GM12878 (cell line): Measurements from ENCODE around the gene FANCF. TPM values are rescaled to one million over a fixed set of nuclear protein-coding genes. Genes with fewer than 3 reads are reported as not detected.

Experiments
- ATAC-seq: fragments of 200-7000 bp; cut with Tn5 transposase; 3 replicates; pipeline ENCODE4 v1.9.1; 2020; ENCODE audit warnings: mild to moderate bottlenecking, moderate library complexity
- BruUV-seq: library from RNA; stranded (reverse); fragments of 400-500 nt; replicated peaks from 2 replicates; lab custom pipeline; 2021; lab: Mats Ljungman, UMichigan
- CTCF ChIA-PET: fragments of 300-600 bp; sonication (Branson Sonifier 250); formaldehyde crosslinking; extraction: SDS; loops from one replicate; lab custom pipeline; 2021; ENCODE audit warnings: inconsistent platforms; lab: Yijun Ruan, JAX
- POLR2A ChIA-PET: fragments of 350-600 bp; formaldehyde crosslinking; extraction: SDS; loops from one replicate; lab custom pipeline; 2021; ENCODE audit warnings: inconsistent platforms; lab: Charles Lee
- RAD21 ChIA-PET: fragments of 300-600 bp; sonication (Branson Sonifier 250); formaldehyde crosslinking; loops from one replicate; lab custom pipeline; 2023; ENCODE audit warnings: antibody characterized with exemption; ENCODE audit not compliant: unreplicated experiment; lab: Charles Lee
- SMC1A ChIA-PET: fragments of 300-600 bp; sonication (Branson Sonifier 250); formaldehyde crosslinking; loops from one replicate; lab custom pipeline; 2023; ENCODE audit not compliant: unreplicated experiment, uncharacterized antibody; lab: Charles Lee
- DNase-seq: peaks from one replicate; pipeline ENCODE4 v3.0.0-alpha.2; 2011; ENCODE audit warnings: low read depth, low spot score
- FAIRE-seq: peaks from 3 replicates; lab custom pipeline; 2011; peaks lifted over from hg19 to GRCh38; lab: Jason Lieb, UNC
- H2AFZ ChIP-seq: 2 replicates; pipeline ENCODE4 v1.6.0; 2011; ENCODE audit warnings: low read depth, low read length, control low read depth; ENCODE audit not compliant: control insufficient read depth
- H3K27ac ChIP-seq: 2 replicates; pipeline ENCODE4 v1.5.1; 2011; ENCODE audit warnings: control low read depth; ENCODE audit not compliant: control insufficient read depth, insufficient read depth
- H3K27me3 ChIP-seq, 2 experiments: replicated peaks in 1 of 2; 2 replicates each; pipeline versions ENCODE4 v1.6.0 to v1.6.1; 2011; ENCODE audit warnings: low read length in 1 of 2; ENCODE audit not compliant: control insufficient read depth in 2 of 2, insufficient read depth in 2 of 2
- H3K36me3 ChIP-seq, 2 experiments: 2 replicates each; pipeline ENCODE4 v1.5.1; 2011; ENCODE audit warnings: low read length in 1 of 2; ENCODE audit not compliant: control insufficient read depth in 2 of 2, insufficient read depth in 2 of 2
- H3K4me1 ChIP-seq: 2 replicates; pipeline ENCODE4 v1.6.1; 2011; ENCODE audit warnings: mild to moderate bottlenecking, low read length, moderate library complexity, mixed read lengths; ENCODE audit not compliant: control insufficient read depth, insufficient read depth
- H3K4me2 ChIP-seq: 2 replicates; pipeline ENCODE4 v1.6.0; 2011; ENCODE audit warnings: control low read depth; ENCODE audit not compliant: control insufficient read depth, insufficient read depth
- H3K4me3 ChIP-seq: fragments of 200-600 bp; sonication (generic); 2 replicates; pipeline ENCODE4 v1.5.1; 2016
- H3K79me2 ChIP-seq: 2 replicates; pipeline ENCODE4 v1.6.0; 2011; ENCODE audit warnings: low read length; ENCODE audit not compliant: control insufficient read depth, insufficient read depth
- H3K9ac ChIP-seq: 2 replicates; pipeline ENCODE4 v1.8.0; 2011; ENCODE audit warnings: low read length, control low read depth, mixed read lengths; ENCODE audit not compliant: control insufficient read depth, insufficient read depth
- H3K9me3 ChIP-seq: replicated peaks from 3 replicates; pipeline ENCODE4 v1.5.1; 2011; ENCODE audit warnings: mild to moderate bottlenecking, low read length; ENCODE audit not compliant: control insufficient read depth, insufficient read depth
- H4K20me1 ChIP-seq: 2 replicates; pipeline ENCODE4 v1.6.0; 2011; ENCODE audit not compliant: control insufficient read depth, insufficient read depth
- BCL3 ChIP-seq: IDR thresholded peaks from 2 replicates; pipeline ENCODE4 v1.6.1; 2011; ENCODE audit warnings: borderline replicate concordance, low read depth, mild to moderate bottlenecking, moderate library complexity, low read length; ENCODE audit not compliant: insufficient read depth, poor library complexity, severe bottlenecking
- FOS ChIP-seq: IDR thresholded peaks from 3 replicates; pipeline ENCODE4 v1.6.1; 2011; ENCODE audit warnings: borderline replicate concordance; ENCODE audit not compliant: insufficient read length; ENCODE audit errors: extremely low read depth
- HSF1 ChIP-seq: fragments of 150-350 bp; IDR thresholded peaks from 2 replicates; pipeline ENCODE4 v1.6.1; 2014; ENCODE audit warnings: mild to moderate bottlenecking, low read depth, low read length
- IRF3 ChIP-seq: fragments of 450-650 bp; IDR thresholded peaks from 2 replicates; pipeline ENCODE4 v1.6.1; 2014; ENCODE audit warnings: mild to moderate bottlenecking
- NFYB ChIP-seq: IDR thresholded peaks from 2 replicates; pipeline ENCODE4 v1.6.1; 2011; ENCODE audit warnings: low read depth, mild to moderate bottlenecking, low read length, improper control_type of control experiment, moderate library complexity; ENCODE audit not compliant: insufficient read depth
- PML ChIP-seq: IDR thresholded peaks from 2 replicates; pipeline ENCODE4 v1.6.1; 2012; ENCODE audit warnings: low read length, inconsistent platforms
- PRDM15 ChIP-seq: fragments of 450-650 bp; formaldehyde crosslinking; IDR thresholded peaks from 2 replicates; pipeline ENCODE4 v1.4.0; 2020; ENCODE audit warnings: mild to moderate bottlenecking, moderate library complexity
- RAD51 ChIP-seq: fragments of 450-650 bp; IDR thresholded peaks from 2 replicates; pipeline ENCODE4 v1.6.1; 2016; ENCODE audit warnings: moderate library complexity, mild to moderate bottlenecking, inconsistent platforms
- ZNF592 ChIP-seq: fragments of 450-650 bp; IDR thresholded peaks from 2 replicates; pipeline ENCODE4 v1.6.1; 2017; ENCODE audit warnings: mild to moderate bottlenecking, moderate library complexity
- in situ Hi-C: fragments of 300-500 bp; cut with MboI; formaldehyde crosslinking; loops from 9 replicates; pipeline ENCODE4 v1.14.3; 2018; ENCODE audit warnings: mixed read lengths
- intact Hi-C: fragments of 100-400 bp; cut with micrococcal nuclease; formaldehyde crosslinking; loops from one replicate; pipeline ENCODE4 v1.14.2; 2022; ENCODE audit not compliant: unreplicated experiment
- polyA plus RNA-seq, 11 experiments: library from polyadenylated mRNA; depleted of rRNA in 4 of 11; unstranded in 6 of 11; stranded (reverse) in 5 of 11; fragments of >200 nt; fragmentation: Nextera tagmentation in 4 of 11; fragmentation: Illumina TruSeq in 1 of 11; extraction: Ambion mirVana in 4 of 11; extraction: Trizol in 1 of 11; gene quantifications; 1 replicate in 1 of 11; 2 replicates in 10 of 11; pipeline versions ENCODE4 v1.2.1 to v1.2.3, GENCODE V29; 2011 to 2016; ENCODE audit warnings: inconsistent platforms in 2 of 11, missing spikeins in 2 of 11, low read depth in 1 of 11
- total RNA-seq, 4 experiments: library from RNA; depleted of rRNA in 3 of 4; stranded (reverse); fragments of >200 nt in 3 of 4; fragmentation: Illumina TruSeq in 1 of 4; extraction: Trizol in 1 of 4; gene quantifications; 2 replicates each; pipeline versions ENCODE4 v1.2.1 to v1.2.3, GENCODE V29; 2013 to 2021

The FANCF gene
- total and polyA plus RNA-seq, 10 of the 15 experiments (the other 5 are each of a cell fraction or from before 2014, with no cell fraction given), result 1.6 to 19.9 (median 12.2) TPM

- Histone ChIP-seq H3K27ac (no peak overlapping the region), H3K4me3 (no peak overlapping the region), H3K9me3 (no peaks in the 10 kb centered on the region), H3K9ac (no peak overlapping the region), H3K36me3 (no peaks in the 10 kb centered on the region), H3K4me2 (no peak overlapping the region), H3K4me1 (peaks cover 6% of the 10 kb centered on the region), H4K20me1 (no peaks in the 10 kb centered on the region), H3K27me3 (no peaks in the 10 kb centered on the region), H3K79me2 (no peaks in the 10 kb centered on the region), H2AFZ (no peak overlapping the region)
- ChIA-PET SMC1A (interaction anchor here (1.0 to 3.4 kb wide), 11 partner anchors 10 to 131 kb away, joined by 3 to 27 read pairs (median 9); partner anchors contain the start of genes FANCF and GAS2), CTCF (interaction anchor here (1.6 to 2.7 kb wide), 5 partner anchors 15 to 131 kb away, joined by 5 to 21 read pairs (median 11); partner anchors contain the start of gene FANCF), POLR2A (interaction anchor here (1.0 to 2.4 kb wide), 6 partner anchors 10 to 173 kb away, joined by 4 to 16 read pairs (median 7); partner anchors contain the start of genes FANCF, GAS2 and SVIP), RAD21 (interaction anchor here (0.7 to 2.5 kb wide), 12 partner anchors 10 to 173 kb away, joined by 3 to 41 read pairs (median 12); partner anchors contain the start of genes FANCF and GAS2)
- TF ChIP-seq NFYB (peak; percentile 81), HSF1 (no peak), ZNF592 (no peak), IRF3 (no peak), PML (no peak), BCL3 (no peak), RAD51 (peak; percentile 23; the same call in 1 of the 2 replicates), PRDM15 (CRISPR knock-in tag) (no peak), FOS (no peak)
- intact Hi-C loops (no loop called here), in situ Hi-C loops (no loop called here)
- ATAC-seq (peak; percentile 55), DNase-seq (no peak), FAIRE-seq (no peak)
- no TSS peak for BruUV-seq
These were observed 30.5 kb upstream of the FANCF start for GRCh38 chr11:22656130-22656529.
